HG02642 (cell line): ENCODE measurements around the gene PIGN.
"Not testable (repeated sequence)": the region's sequence is repeated elsewhere in the genome, so short reads cannot be mapped to it uniquely, and the experiment has no call there.

Experiments used
- ATAC-seq: cut with Tn5 transposase; IDR thresholded peaks from one replicate; pipeline ENCODE4 v1.9.1; 2021; ENCODE audit warnings: mild to moderate bottlenecking; ENCODE audit not compliant: unreplicated experiment, poor library complexity

PIGN gene

GRCh38 chr18:62183578-62184195 lies 3.2 kb downstream of the PIGN start:
- no peak for ATAC-seq

DNA sequence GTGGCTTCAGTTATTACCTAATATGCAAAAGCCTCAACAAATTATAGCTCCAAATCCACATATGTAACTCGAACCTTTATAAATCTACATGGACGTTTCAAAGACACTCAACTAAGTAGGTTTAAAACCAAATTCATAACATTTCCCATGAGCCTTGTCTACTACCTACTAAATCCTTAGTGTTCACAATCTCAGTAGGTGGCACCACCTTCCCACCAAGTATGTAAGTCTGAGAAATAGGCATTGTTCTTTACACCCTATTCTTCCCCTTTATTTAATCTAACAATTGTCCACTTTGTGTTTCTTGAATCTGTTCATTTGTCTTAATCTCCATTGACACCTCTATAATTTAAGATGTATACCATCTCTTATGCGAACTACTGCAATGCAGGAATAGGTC lies 4.6 kb downstream of the PIGN start:
- no peak for ATAC-seq

GRCh38 chr18:62179213-62179612 lies 7.6 kb downstream of the PIGN start:
- ATAC-seq: no peak

DNA sequence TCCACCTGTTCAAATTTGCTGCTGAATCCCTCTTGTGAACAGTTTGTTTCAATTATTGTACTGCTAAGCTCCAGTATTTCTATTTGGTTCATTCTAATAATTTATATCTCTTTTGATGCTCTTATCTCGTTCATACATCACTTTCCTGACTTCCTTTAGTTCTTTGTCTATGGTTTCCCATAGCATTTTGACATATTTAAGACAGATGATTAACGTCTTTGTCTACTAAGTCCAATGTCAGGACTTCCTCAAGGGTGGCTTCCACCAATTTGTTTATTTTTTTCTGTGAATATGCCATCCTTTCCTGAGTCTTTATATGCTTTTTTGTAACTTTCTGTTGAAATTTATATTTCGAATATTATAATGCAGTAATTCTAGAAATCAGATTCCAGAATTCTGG lies 9.6 kb downstream of the PIGN start:
- no peak for ATAC-seq

GRCh38 chr18:62175521-62175920 lies 11.3 kb downstream of the PIGN start:
- ATAC-seq: no peak

GRCh38 chr18:62172298-62172697 lies 14.6 kb downstream of the PIGN start:
- no peak for ATAC-seq

DNA sequence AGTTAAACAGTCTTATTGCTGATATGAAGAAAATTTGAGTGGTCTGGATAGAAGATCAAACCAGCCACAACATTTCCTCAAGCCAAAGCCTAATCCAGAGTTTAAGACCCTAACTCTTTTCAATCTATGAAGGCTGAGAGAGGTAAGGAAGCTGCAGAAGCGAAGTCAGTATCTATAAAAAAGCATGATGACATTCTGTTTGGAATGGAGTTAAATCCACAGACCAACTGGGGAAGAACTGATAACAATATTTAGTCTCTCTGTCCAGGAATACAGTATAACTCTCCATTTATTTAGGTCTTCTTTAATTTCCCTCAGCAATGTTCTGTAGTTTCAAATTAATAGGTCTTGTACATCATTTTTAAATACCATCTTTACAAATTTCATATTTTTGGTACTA lies 16.0 kb downstream of the PIGN start:
- no peak for ATAC-seq

DNA sequence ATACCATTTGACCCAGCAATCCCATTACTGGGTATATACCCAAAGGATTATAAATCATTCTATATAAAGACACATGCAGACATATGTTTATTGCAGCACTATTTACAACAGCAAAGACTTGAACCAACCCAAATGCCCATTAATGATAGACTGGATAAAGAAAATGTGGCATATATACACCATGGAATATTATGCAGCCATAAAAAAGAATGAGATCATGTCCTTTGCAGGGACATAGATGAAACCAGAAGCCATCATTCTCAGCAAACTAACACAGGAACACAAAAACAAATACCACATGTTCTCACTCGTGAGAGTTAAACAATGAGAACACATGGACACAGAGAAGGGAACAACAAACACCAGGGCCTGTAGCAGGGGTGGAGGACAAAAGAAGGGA lies 20.3 kb downstream of the PIGN start:
- ATAC-seq: not testable (repeated sequence)

DNA sequence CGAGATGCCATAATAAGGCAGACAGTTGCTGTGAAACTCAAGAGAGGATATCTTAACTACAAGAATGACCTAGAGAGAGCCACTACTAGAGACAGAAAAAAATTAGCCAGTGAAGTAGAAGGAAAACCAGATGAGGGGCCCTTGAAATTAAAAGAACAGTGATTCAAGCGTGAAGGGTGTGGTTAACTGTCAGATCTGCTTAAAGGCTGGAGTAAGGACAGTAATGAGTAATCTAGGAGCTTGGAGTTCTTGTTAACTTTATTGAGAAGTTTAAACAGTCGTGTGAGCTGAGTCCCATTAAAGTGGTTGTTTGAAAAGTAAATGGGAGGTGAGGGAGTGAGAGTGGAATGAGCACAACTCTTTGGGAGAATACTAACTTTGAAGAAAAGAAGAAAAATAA lies 21.3 kb downstream of the PIGN start:
- ATAC-seq: no peak

DNA sequence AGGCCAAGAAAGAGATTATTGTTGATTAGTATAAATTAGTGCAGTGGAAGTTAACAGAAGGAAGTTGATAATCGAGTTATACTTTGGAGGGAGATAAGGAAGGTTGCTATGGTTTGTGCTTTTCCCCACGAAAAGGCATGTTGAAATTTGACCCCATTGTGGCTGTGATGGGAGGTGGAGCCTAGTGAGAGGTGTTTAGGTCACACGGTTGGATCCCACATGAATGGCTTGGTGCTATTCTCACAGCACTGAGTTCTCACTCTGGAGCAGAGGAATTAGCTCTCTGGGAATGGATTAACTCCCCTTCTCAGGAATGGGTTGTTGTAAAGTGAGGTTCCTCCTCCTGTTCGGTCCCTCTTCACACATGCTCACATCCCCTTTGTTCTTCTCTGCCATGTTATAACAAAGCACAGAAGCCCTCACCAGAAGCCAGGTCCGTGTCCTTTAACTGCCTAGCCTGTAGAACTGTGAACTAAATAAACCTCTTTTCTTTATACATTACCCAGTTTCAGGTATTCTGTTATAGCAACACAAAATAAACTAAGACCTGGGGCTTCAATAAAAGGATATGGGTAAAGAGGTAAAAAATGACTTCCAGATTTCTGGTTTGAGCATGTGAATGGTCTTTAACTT lies 21.9 kb downstream of the PIGN start:
- no peak for ATAC-seq

- ATAC-seq: no peak
Measured at GRCh38 chr18:62164310-62164709, 22.5 kb downstream of the PIGN start.

DNA sequence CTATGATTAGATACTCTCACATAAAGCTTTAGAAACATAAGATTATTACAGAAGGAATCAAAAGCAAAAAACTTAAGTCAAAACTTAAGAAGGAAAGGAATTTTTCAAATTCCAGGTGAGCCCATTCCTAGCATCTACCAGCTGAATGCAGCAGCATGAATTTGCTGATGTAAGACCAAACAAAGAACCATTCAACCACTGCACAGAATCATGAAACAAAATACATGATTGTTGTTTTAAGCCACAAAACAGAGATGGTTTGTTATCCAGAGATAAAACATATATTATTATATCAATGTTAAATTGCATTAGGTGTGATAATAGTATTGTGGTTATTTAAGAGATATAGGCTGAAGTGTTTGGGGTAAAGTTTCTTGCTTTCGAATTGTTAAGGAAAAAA lies 29.0 kb downstream of the PIGN start:
- ATAC-seq: no peak

- ATAC-seq: no peak
Measured at GRCh38 chr18:62152844-62153243, 34.0 kb downstream of the PIGN start.

GRCh38 chr18:62151068-62151771 lies 35.6 kb downstream of the PIGN start:
- ATAC-seq: no peak

DNA sequence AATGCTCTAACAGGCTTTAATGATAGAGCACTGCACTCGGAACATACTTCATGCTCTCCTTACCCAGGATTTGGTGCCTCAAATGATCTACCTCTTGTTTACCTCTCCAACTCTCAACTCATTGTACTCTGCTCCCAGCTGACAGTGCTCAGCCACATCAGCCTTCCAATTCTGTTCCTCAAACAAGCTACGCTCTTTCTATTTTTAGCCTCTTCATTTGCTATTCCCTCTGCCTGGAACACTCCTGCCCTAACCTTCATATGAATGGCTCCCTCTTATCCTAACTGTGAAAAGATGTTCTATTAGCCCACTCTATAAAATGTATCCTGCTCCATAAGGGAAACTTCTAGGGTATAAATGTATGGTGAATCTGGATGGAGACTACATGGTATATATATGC lies 42.5 kb downstream of the PIGN start:
- ATAC-seq: no peak

DNA sequence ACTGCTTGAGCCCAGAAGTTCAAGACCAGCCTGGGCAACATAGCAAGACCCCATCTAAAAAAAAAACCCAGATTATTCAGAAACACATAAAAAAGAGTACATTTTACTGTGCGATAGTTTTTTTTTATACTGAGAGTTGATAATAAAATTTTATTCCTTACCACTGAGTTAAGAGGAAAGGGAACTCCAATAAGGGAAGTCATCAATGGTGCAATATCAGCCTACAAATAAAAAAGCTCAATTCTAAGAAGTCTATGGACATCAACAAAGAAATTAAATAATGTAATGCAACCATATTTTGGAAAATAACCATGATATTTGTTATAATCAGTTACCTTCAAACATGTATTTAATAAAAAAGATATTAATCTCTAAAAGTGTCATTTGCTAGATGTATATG lies 46.6 kb downstream of the PIGN start:
- ATAC-seq: no peak

GRCh38 chr18:62138461-62139235 lies 48.2 kb downstream of the PIGN start:
- ATAC-seq: no peak

GRCh38 chr18:62131301-62131909 lies 55.5 kb downstream of the PIGN start:
- peak; percentile 69 for ATAC-seq

- ATAC-seq: no peak
Measured at GRCh38 chr18:62128157-62128556, 58.7 kb downstream of the PIGN start.

DNA sequence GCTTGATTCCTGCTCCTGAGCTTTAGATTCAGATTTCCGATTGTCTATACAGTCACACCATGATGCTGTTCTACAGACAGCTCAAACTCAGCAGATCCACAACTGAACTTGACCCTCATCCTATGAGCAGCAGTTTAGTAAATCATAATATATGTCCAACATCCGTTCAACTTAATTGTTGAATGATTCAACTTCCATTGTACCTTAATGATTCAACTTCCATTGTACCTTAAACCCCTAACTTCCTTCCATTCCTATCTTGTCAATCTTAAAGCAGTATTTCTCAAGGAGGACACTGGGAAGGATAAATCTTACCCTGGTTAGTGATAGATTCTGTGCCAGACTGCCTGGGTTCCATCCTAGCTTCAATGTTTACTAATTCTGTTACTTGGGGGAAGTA lies 60.1 kb downstream of the PIGN start:
- no peak for ATAC-seq

DNA sequence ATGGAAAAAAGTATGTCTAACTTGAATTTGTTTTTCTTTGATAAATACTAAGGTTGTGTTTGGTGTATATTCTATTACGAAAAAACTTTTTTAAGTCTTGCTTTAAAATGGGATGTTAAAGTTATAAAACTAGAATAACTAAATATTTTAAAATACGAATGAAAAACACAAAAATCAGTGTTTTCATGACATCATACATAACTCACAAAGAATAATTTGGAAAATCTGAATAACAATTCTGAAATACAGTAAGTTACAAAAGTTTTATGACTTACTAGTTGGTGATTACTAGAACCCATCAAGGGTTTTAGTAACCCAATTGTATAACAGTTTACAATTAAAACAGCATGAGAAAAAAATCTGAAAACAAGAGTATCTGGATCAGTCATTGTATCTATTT lies 61.2 kb downstream of the PIGN start:
- no peak for ATAC-seq
